ENCODE data around the gene HES3.

Gene HES3

GRCh38 chr1:6265151-6265550 lies 21.2 kb downstream of the HES3 start:
- DNase-seq = no peak

GRCh38 chr1:6266641-6267040 lies 22.7 kb downstream of the HES3 start:
- no peak for DNase-seq

- DNase-seq = no peak
Observed at GRCh38 chr1:6267686-6268322, 23.8 kb downstream of the HES3 start.

GRCh38 chr1:6268415-6268814 lies 24.4 kb downstream of the HES3 start:
- DNase-seq = no peak

GRCh38 chr1:6269296-6269695 lies 25.3 kb downstream of the HES3 start:
- no peak for DNase-seq

GRCh38 chr1:6269720-6270400 lies 25.9 kb downstream of the HES3 start:
- no peak for DNase-seq

GRCh38 chr1:6270401-6270800 lies 26.4 kb downstream of the HES3 start:
- DNase-seq = no peak

- DNase-seq = no peak
Observed at GRCh38 chr1:6271006-6271405, 27.0 kb downstream of the HES3 start.

GRCh38 chr1:6271554-6271953 lies 27.6 kb downstream of the HES3 start:
- DNase-seq = no peak

GRCh38 chr1:6272452-6272851 lies 28.5 kb downstream of the HES3 start:
- no peak for DNase-seq

GRCh38 chr1:6272868-6273267 lies 28.9 kb downstream of the HES3 start:
- DNase-seq = no peak

- DNase-seq = no peak
Observed at GRCh38 chr1:6273380-6273891, 29.5 kb downstream of the HES3 start.

GRCh38 chr1:6274102-6274501 lies 30.1 kb downstream of the HES3 start:
- no peak for DNase-seq

- DNase-seq = no peak
Observed at GRCh38 chr1:6274622-6275139, 30.7 kb downstream of the HES3 start.

- DNase-seq = no peak
Observed at GRCh38 chr1:6275826-6276782, 32.1 kb downstream of the HES3 start.

- DNase-seq = no peak
Observed at GRCh38 chr1:6276811-6277555, 33.0 kb downstream of the HES3 start.

- no peak for DNase-seq
Observed at GRCh38 chr1:6278263-6278662, 34.3 kb downstream of the HES3 start.

- no peak for DNase-seq
Observed at GRCh38 chr1:6279066-6279465, 35.1 kb downstream of the HES3 start.

- no peak for DNase-seq
Observed at GRCh38 chr1:6279613-6280383, 35.8 kb downstream of the HES3 start.

- no peak for DNase-seq
Observed at GRCh38 chr1:6280761-6281451, 36.9 kb downstream of the HES3 start.
